Calu3 (cell line): ENCODE data around the gene SPATA2L. TPM values are rescaled to one million over a fixed set of nuclear protein-coding genes. Genes with fewer than 3 reads are reported as not detected.

Source experiments
- BruUV-seq: library from RNA; stranded (reverse); fragments of 400-500 nt; replicated peaks from 2 replicates; lab custom pipeline; 2021; lab: Mats Ljungman, UMichigan
- CTCF ChIA-PET: fragments of 300-600 bp; sonication (Branson Sonifier 250); formaldehyde crosslinking; loops from one replicate; lab custom pipeline; 2022; ENCODE audit warnings: antibody characterized with exemption; lab: Charles Lee
- DNase-seq: peaks from one replicate; pipeline ENCODE4 v3.0.0; 2022
- H3K27ac Mint-ChIP-seq: one replicate; pipeline ENCODE4 v1.8.0; 2022; ENCODE audit warnings: mixed read lengths; ENCODE audit not compliant: unreplicated experiment
- H3K27me3 Mint-ChIP-seq: one replicate; pipeline ENCODE4 v1.8.0; 2022; ENCODE audit warnings: mixed read lengths; ENCODE audit not compliant: unreplicated experiment
- H3K36me3 Mint-ChIP-seq: one replicate; pipeline ENCODE4 v1.8.0; 2022; ENCODE audit warnings: mild to moderate bottlenecking, moderate library complexity, mixed read lengths; ENCODE audit not compliant: insufficient read depth, unreplicated experiment
- H3K4me1 Mint-ChIP-seq: one replicate; pipeline ENCODE4 v1.8.0; 2022; ENCODE audit warnings: mild to moderate bottlenecking, low read depth, mixed read lengths; ENCODE audit not compliant: unreplicated experiment
- H3K4me3 Mint-ChIP-seq: one replicate; pipeline ENCODE4 v1.8.0; 2022; ENCODE audit warnings: mild to moderate bottlenecking, low read depth, moderate library complexity, mixed read lengths; ENCODE audit not compliant: unreplicated experiment
- H3K9me3 Mint-ChIP-seq: one replicate; pipeline ENCODE4 v1.8.0; 2022; ENCODE audit warnings: low read depth, mixed read lengths; ENCODE audit not compliant: unreplicated experiment
- CTCF ChIP-seq: fragments of 200-600 bp; IDR thresholded peaks from one replicate; pipeline ENCODE4 v1.8.0; 2022; ENCODE audit warnings: antibody characterized with exemption; ENCODE audit not compliant: unreplicated experiment
- intact Hi-C: fragments of 100-400 bp; cut with micrococcal nuclease; formaldehyde crosslinking; loops from one replicate; pipeline ENCODE4 v1.10.0; 2022; ENCODE audit not compliant: unreplicated experiment
- total RNA-seq: library from RNA; stranded (reverse); gene quantifications from 2 replicates; pipeline ENCODE4 v1.2.3, GENCODE V29; 2022

SPATA2L gene
- total RNA-seq, 1 experiment from 2014 or later, result 20.7 TPM

GRCh38 chr16:89708481-89708931, 7.0 kb upstream of the SPATA2L start:
- TF ChIP-seq CTCF, result no peak
- peaks cover 61% of the 10 kb centered on the region for H3K36me3 Mint-ChIP-seq
- H3K4me1 Mint-ChIP-seq, result no peaks in the 10 kb centered on the region
- no peaks in the 10 kb centered on the region for H3K27me3 Mint-ChIP-seq
- BruUV-seq, result no TSS peak
- no peak overlapping the region for H3K27ac Mint-ChIP-seq
- intact Hi-C loops, result no loop called here
- H3K9me3 Mint-ChIP-seq, result no peaks in the 10 kb centered on the region
- no peak overlapping the region for H3K4me3 Mint-ChIP-seq
- DNase-seq, result no peak
- CTCF ChIA-PET, result interaction anchor here (0.6 to 0.7 kb wide), 2 partner anchors 133 to 732 kb away, joined by 3 to 6 read pairs; partner anchors contain the start of gene CPNE7

- H3K4me1 Mint-ChIP-seq, result no peaks in the 10 kb centered on the region
- intact Hi-C loops, result no loop called here
- no peak for DNase-seq
- peaks cover 59% of the 10 kb centered on the region for H3K36me3 Mint-ChIP-seq
- no peak for TF ChIP-seq CTCF
- no peak overlapping the region for H3K4me3 Mint-ChIP-seq
- H3K9me3 Mint-ChIP-seq, result no peaks in the 10 kb centered on the region
- H3K27ac Mint-ChIP-seq, result no peak overlapping the region
- no TSS peak for BruUV-seq
- H3K27me3 Mint-ChIP-seq, result no peaks in the 10 kb centered on the region
- CTCF ChIA-PET, result interaction anchor here (1.2 kb wide), 1 partner anchor 21 kb away, joined by 7 read pairs; the partner anchor contains the start of gene CDK10
Measured at GRCh38 chr16:89707695-89708094, 6.2 kb upstream of the SPATA2L start.

- BruUV-seq, result no TSS peak
- no peak overlapping the region for H3K4me3 Mint-ChIP-seq
- CTCF ChIA-PET, result interaction anchor here (0.6 to 1.4 kb wide), 14 partner anchors 8 to 154 kb away, joined by 3 to 9 read pairs (median 4); partner anchors contain the start of genes CDK10 and FANCA
- H3K27ac Mint-ChIP-seq, result no peak overlapping the region
- no peaks in the 10 kb centered on the region for H3K4me1 Mint-ChIP-seq
- no peaks in the 10 kb centered on the region for H3K27me3 Mint-ChIP-seq
- no peak for TF ChIP-seq CTCF
- intact Hi-C loops, result no loop called here
- H3K36me3 Mint-ChIP-seq, result peaks cover 59% of the 10 kb centered on the region
- no peaks in the 10 kb centered on the region for H3K9me3 Mint-ChIP-seq
- no peak for DNase-seq
Measured at GRCh38 chr16:89706518-89707260, 5.2 kb upstream of the SPATA2L start.

- intact Hi-C loops, result no loop called here
- Mint-ChIP-seq H3K27ac (no peak overlapping the region), H3K27me3 (no peaks in the 10 kb centered on the region)
Measured at GRCh38 chr16:89705006-89705405, 3.5 kb upstream of the SPATA2L start.

More at GRCh38 chr16:89705006-89705405, 3.5 kb upstream of the SPATA2L start:
- CTCF ChIA-PET, result no interaction called here
- BruUV-seq, result no TSS peak
- Mint-ChIP-seq H3K4me1 (no peaks in the 10 kb centered on the region), H3K4me3 (no peak overlapping the region), H3K36me3 (peaks cover 60% of the 10 kb centered on the region), H3K9me3 (no peaks in the 10 kb centered on the region)
- no peak for DNase-seq
- no peak for TF ChIP-seq CTCF
